IPS-20b (cell line): ENCODE results near the gene ANAPC16.
"Not testable (repeated sequence)": the region's sequence is repeated elsewhere in the genome, so short reads cannot be mapped to it uniquely, and the experiment has no call there.

Source experiments
- H3K27ac ChIP-seq: one replicate; pipeline ENCODE4 v1.5.1; 2013; ENCODE audit warnings: low read length
- H3K27me3 ChIP-seq: 2 replicates; pipeline ENCODE4 v1.6.1; 2013; ENCODE audit warnings: mild to moderate bottlenecking, low read length, inconsistent platforms; ENCODE audit not compliant: insufficient read depth
- H3K36me3 ChIP-seq: 2 replicates; pipeline ENCODE4 v1.6.1; 2013; ENCODE audit warnings: low read depth, mild to moderate bottlenecking, inconsistent platforms, low read length, moderate library complexity; ENCODE audit not compliant: insufficient read depth
- H3K4me1 ChIP-seq: 2 replicates; pipeline ENCODE4 v1.6.1; 2013; ENCODE audit warnings: mild to moderate bottlenecking, control low read depth, inconsistent platforms, low read length, moderate library complexity; ENCODE audit not compliant: insufficient read depth
- H3K4me3 ChIP-seq: 2 replicates; pipeline ENCODE4 v1.5.1; 2013; ENCODE audit warnings: mild to moderate bottlenecking, low read length, inconsistent platforms
- H3K9ac ChIP-seq: 2 replicates; pipeline ENCODE4 v1.6.1; 2013; ENCODE audit warnings: low read depth, mild to moderate bottlenecking, inconsistent platforms, low read length, moderate library complexity
- H3K9me3 ChIP-seq: 2 replicates; pipeline ENCODE4 v1.6.1; 2013; ENCODE audit warnings: mild to moderate bottlenecking, low read depth, low read length, inconsistent platforms; ENCODE audit not compliant: insufficient read depth

The ANAPC16 gene

GRCh38 chr10:72277340-72277995 lies 61.7 kb downstream of the ANAPC16 start:
- H3K9ac ChIP-seq: no peak overlapping the region
- peaks cover 8% of the 10 kb centered on the region; the same call in 1 of the 2 replicates for H3K27me3 ChIP-seq
- no peak overlapping the region for H3K4me3 ChIP-seq
- H3K9me3 ChIP-seq: no peaks in the 10 kb centered on the region
- no peak overlapping the region for H3K27ac ChIP-seq
- peaks cover 12% of the 10 kb centered on the region for H3K4me1 ChIP-seq
- peaks cover 14% of the 10 kb centered on the region for H3K36me3 ChIP-seq

- no peak overlapping the region for H3K4me3 ChIP-seq
- peaks cover 8% of the 10 kb centered on the region; the same call in 1 of the 2 replicates for H3K27me3 ChIP-seq
- no peak overlapping the region for H3K9ac ChIP-seq
- H3K9me3 ChIP-seq: no peaks in the 10 kb centered on the region
- H3K36me3 ChIP-seq: peaks cover 14% of the 10 kb centered on the region
- peaks cover 12% of the 10 kb centered on the region for H3K4me1 ChIP-seq
- no peak overlapping the region for H3K27ac ChIP-seq
These were observed 62.3 kb downstream of the ANAPC16 start for GRCh38 chr10:72277996-72278667.

- peaks cover 14% of the 10 kb centered on the region for H3K36me3 ChIP-seq
- peaks cover 12% of the 10 kb centered on the region for H3K4me1 ChIP-seq
- no peak overlapping the region for H3K9ac ChIP-seq
- H3K27me3 ChIP-seq: peaks cover 8% of the 10 kb centered on the region; the same call in 1 of the 2 replicates
- no peak overlapping the region for H3K4me3 ChIP-seq
- H3K27ac ChIP-seq: no peak overlapping the region
- H3K9me3 ChIP-seq: no peaks in the 10 kb centered on the region
These were observed 63.0 kb downstream of the ANAPC16 start for GRCh38 chr10:72278668-72279393.

DNA sequence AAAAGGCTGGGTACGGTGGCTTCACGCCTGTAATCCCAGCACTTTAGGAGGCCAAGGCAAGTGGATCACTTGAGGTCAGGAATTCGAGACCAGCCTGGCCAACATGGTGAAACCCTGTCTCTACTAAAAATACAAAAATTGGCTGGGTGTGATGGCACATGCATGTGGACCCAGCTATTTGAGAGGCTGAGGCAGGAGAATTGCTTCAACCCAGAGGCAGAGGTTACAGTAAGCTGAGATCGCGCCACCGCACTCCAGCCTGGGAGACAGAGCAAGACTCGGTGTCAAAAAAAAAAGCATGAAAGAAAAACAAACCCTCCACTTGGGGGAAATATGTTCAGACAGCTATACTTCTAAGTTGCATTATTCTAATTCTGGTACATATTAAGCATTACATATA lies 63.8 kb downstream of the ANAPC16 start:
- peaks cover 14% of the 10 kb centered on the region for H3K36me3 ChIP-seq
- peaks cover 12% of the 10 kb centered on the region for H3K4me1 ChIP-seq
- not testable (repeated sequence) for H3K9me3 ChIP-seq, H3K27me3 ChIP-seq, H3K9ac ChIP-seq, H3K4me3 ChIP-seq, H3K27ac ChIP-seq

DNA sequence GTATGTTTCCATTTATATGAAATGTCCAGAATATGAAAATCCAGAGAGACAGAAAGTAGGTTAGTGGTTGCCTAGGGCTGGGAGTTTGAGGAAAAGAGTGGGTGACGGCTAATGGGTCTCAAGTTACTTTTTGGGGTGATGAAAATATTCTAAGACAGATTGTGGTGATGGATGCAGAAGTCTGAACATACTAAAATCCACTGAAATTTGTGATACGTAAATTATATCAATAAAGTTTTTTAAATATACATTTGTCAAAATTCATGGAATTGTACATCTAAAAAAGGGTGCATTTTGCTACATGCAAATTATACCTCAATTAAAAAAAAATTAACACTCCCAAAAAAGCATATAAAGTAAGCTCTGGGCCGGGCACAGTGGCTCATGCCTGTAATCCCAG lies 67.3 kb downstream of the ANAPC16 start:
- Histone ChIP-seq H3K27ac (no peak overlapping the region), H3K9me3 (no peaks in the 10 kb centered on the region), H3K36me3 (no peaks in the 10 kb centered on the region), H3K4me1 (no peaks in the 10 kb centered on the region), H3K4me3 (no peak overlapping the region), H3K27me3 (no peaks in the 10 kb centered on the region), H3K9ac (no peak overlapping the region)
